Measurements from ENCODE around the gene DHRS3. TPM values are rescaled to one million over a fixed set of nuclear protein-coding genes. Genes with fewer than 3 reads are reported as not detected.
A peak's percentile ranks its signal among the peaks of the same experiment; 100 is the strongest.

The DHRS3 gene
- total and polyA plus RNA-seq, 2 of the 13 experiments (the other 11 are each of a cell fraction or from before 2014, with no cell fraction given), result 48.5 to 90.5 TPM

- TF ChIP-seq ZNF18 (CRISPR knock-in tag; IDR thresholded peaks at IDR 0.05; ENCODE audit: insufficient replicate concordance), result peak; percentile 55
- TF ChIP-seq, protein P1, sequence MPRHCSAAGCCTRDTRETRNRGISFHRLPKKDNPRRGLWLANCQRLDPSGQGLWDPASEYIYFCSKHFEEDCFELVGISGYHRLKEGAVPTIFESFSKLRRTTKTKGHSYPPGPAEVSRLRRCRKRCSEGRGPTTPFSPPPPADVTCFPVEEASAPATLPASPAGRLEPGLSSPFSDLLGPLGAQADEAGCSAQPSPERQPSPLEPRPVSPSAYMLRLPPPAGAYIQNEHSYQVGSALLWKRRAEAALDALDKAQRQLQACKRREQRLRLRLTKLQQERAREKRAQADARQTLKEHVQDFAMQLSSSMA (CRISPR knock-in tag; IDR thresholded peaks at IDR 0.05), result no peak
- no peak for TF ChIP-seq ZNF672 (CRISPR knock-in tag; IDR thresholded peaks at IDR 0.05)
- no peak for TF ChIP-seq HOXA9 (CRISPR knock-in tag; IDR thresholded peaks at IDR 0.05; ENCODE audit: borderline replicate concordance)
- TF ChIP-seq MXI1 (IDR thresholded peaks at IDR 0.05; ENCODE audit: borderline replicate concordance, low read depth, low read length), result peak; percentile 28; the same call in 1 of the 3 replicates
- no peak; the same call in 1 of the 2 replicates for TF ChIP-seq PBX2 (CRISPR knock-in tag; IDR thresholded peaks at IDR 0.05)
- TF ChIP-seq KLF16 (CRISPR knock-in tag; IDR thresholded peaks at IDR 0.05), result peak in 1 of 2 experiments; percentile 87; a peak in 2 of 4 replicates
- TF ChIP-seq MBD4 (IDR thresholded peaks at IDR 0.05; ENCODE audit: borderline replicate concordance, low read length), result no peak
- TF ChIP-seq ZNF670 (CRISPR knock-in tag; IDR thresholded peaks at IDR 0.05; ENCODE audit: borderline replicate concordance), result peak; percentile 80; the same call in 1 of the 2 replicates
- no peak for TF ChIP-seq FLYWCH1 (CRISPR knock-in tag; IDR thresholded peaks at IDR 0.05)
- TF ChIP-seq MLXIP (CRISPR knock-in tag; IDR thresholded peaks at IDR 0.05; ENCODE audit: borderline replicate concordance), result no peak
- TF ChIP-seq, protein P2, sequence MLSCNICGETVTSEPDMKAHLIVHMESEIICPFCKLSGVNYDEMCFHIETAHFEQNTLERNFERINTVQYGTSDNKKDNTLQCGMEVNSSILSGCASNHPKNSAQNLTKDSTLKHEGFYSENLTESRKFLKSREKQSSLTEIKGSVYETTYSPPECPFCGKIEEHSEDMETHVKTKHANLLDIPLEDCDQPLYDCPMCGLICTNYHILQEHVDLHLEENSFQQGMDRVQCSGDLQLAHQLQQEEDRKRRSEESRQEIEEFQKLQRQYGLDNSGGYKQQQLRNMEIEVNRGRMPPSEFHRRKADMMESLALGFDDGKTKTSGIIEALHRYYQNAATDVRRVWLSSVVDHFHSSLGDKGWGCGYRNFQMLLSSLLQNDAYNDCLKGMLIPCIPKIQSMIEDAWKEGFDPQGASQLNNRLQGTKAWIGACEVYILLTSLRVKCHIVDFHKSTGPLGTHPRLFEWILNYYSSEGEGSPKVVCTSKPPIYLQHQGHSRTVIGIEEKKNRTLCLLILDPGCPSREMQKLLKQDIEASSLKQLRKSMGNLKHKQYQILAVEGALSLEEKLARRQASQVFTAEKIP (CRISPR knock-in tag; IDR thresholded peaks at IDR 0.05; ENCODE audit: borderline replicate concordance), result no peak
- TF ChIP-seq EED (CRISPR knock-in tag; IDR thresholded peaks at IDR 0.05), result no peak
- 0 out of 2 replicates have a peak, but pooled peaks have one; percentile 12 for TF ChIP-seq ZSCAN9 (CRISPR knock-in tag; IDR thresholded peaks at IDR 0.05; ENCODE audit: borderline replicate concordance)
- no peak for TF ChIP-seq SIN3B (IDR thresholded peaks at IDR 0.05; ENCODE audit: low read length)
These were observed 92.5 kb downstream of the DHRS3 start (continued) for GRCh38 chr1:12525311-12526181.
